Central memory CD8-positive, alpha-beta T cell (primary cell): Measurements from ENCODE around the gene MFSD6.
"Not testable (repeated sequence)": the region's sequence is repeated elsewhere in the genome, so short reads cannot be mapped to it uniquely, and the experiment has no call there.

Experiments
- ATAC-seq: fragments of 150-1000 bp; cut with Tn5 transposase; replicated peaks from 2 replicates; pipeline ENCODE4 v1.10.0; 2022; ENCODE audit warnings: mild to moderate bottlenecking, moderate FRiP score, moderate number of reproducible peaks; ENCODE audit not compliant: poor library complexity, severe bottlenecking; ENCODE audit errors: extremely low read depth
- DNase-seq, 2 donors: peaks; one replicate each; pipeline ENCODE4 v3.0.0; 2021; ENCODE audit warnings: low spot score in 2 of 2
- H3K27ac Mint-ChIP-seq: one replicate; pipeline ENCODE4 v1.8.0; 2022; ENCODE audit warnings: low read depth, mild to moderate bottlenecking, moderate library complexity, mixed read lengths
- H3K27me3 Mint-ChIP-seq: one replicate; pipeline ENCODE4 v1.8.0; 2022; ENCODE audit warnings: mixed read lengths
- H3K36me3 Mint-ChIP-seq: one replicate; pipeline ENCODE4 v1.8.0; 2022; ENCODE audit warnings: mild to moderate bottlenecking, moderate library complexity, mixed read lengths; ENCODE audit not compliant: insufficient read depth
- H3K4me1 Mint-ChIP-seq: one replicate; pipeline ENCODE4 v1.8.0; 2022; ENCODE audit warnings: mixed read lengths
- H3K4me3 Mint-ChIP-seq: one replicate; pipeline ENCODE4 v1.8.0; 2022; ENCODE audit warnings: mild to moderate bottlenecking, moderate library complexity, mixed read lengths
- H3K9me3 Mint-ChIP-seq: one replicate; pipeline ENCODE4 v1.8.0; 2022; ENCODE audit warnings: mixed read lengths

The MFSD6 gene

GRCh38 chr2:190407662-190408537 is at the start of gene MFSD6:
MFSD6 (plus strand) TSS chr2:190408355; CDS start chr2:190436030, 27,675 bp downstream.
- H3K36me3 Mint-ChIP-seq, result peaks cover 26% of the 10 kb centered on the region
- H3K4me1 Mint-ChIP-seq, result peaks cover 32% of the 10 kb centered on the region
- H3K27ac Mint-ChIP-seq, result peak within 1 kb of the TSS; percentile 86
- peak within 1 kb of the TSS; percentile 80 for H3K4me3 Mint-ChIP-seq
- ATAC-seq, result peak; percentile 51
- peak; percentile 71 to 80 for DNase-seq
- H3K27me3 Mint-ChIP-seq, result no peaks in the 10 kb centered on the region
- no peaks in the 10 kb centered on the region for H3K9me3 Mint-ChIP-seq

- not testable (repeated sequence) for H3K36me3 Mint-ChIP-seq, ATAC-seq, H3K9me3 Mint-ChIP-seq, H3K27me3 Mint-ChIP-seq, DNase-seq
- Mint-ChIP-seq H3K4me1 (peaks cover 13% of the 10 kb centered on the region), H3K27ac (peak overlapping the region; percentile 93), H3K4me3 (peak overlapping the region; percentile 87)
Observed at GRCh38 chr2:190358655-190359448, 49.3 kb upstream of the MFSD6 start.

- Mint-ChIP-seq H3K36me3 (no peaks in the 10 kb centered on the region), H3K9me3 (no peaks in the 10 kb centered on the region), H3K4me1 (peaks cover 13% of the 10 kb centered on the region), H3K27ac (peak overlapping the region; percentile 93), H3K4me3 (peak overlapping the region; percentile 87), H3K27me3 (no peaks in the 10 kb centered on the region)
- no peak for DNase-seq
- no peak for ATAC-seq
Observed at GRCh38 chr2:190360561-190360960, 47.6 kb upstream of the MFSD6 start.

GRCh38 chr2:190360965-190361364 is 47.2 kb upstream of the MFSD6 start:
- Mint-ChIP-seq H3K27me3 (no peaks in the 10 kb centered on the region), H3K4me1 (peaks cover 13% of the 10 kb centered on the region), H3K4me3 (peak overlapping the region; percentile 87), H3K36me3 (no peaks in the 10 kb centered on the region), H3K9me3 (no peaks in the 10 kb centered on the region), H3K27ac (peak overlapping the region; percentile 93)
- no peak for DNase-seq
- ATAC-seq, result no peak

GRCh38 chr2:190361572-190361971 is 46.6 kb upstream of the MFSD6 start:
- no peaks in the 10 kb centered on the region for H3K27me3 Mint-ChIP-seq
- H3K4me1 Mint-ChIP-seq, result peaks cover 13% of the 10 kb centered on the region
- no peak for DNase-seq
- H3K4me3 Mint-ChIP-seq, result no peak overlapping the region
- H3K36me3 Mint-ChIP-seq, result no peaks in the 10 kb centered on the region
- H3K27ac Mint-ChIP-seq, result no peak overlapping the region
- no peaks in the 10 kb centered on the region for H3K9me3 Mint-ChIP-seq
- no peak for ATAC-seq

- Mint-ChIP-seq H3K4me1 (peaks cover 13% of the 10 kb centered on the region), H3K27ac (no peak overlapping the region), H3K27me3 (no peaks in the 10 kb centered on the region), H3K4me3 (no peak overlapping the region), H3K36me3 (no peaks in the 10 kb centered on the region), H3K9me3 (no peaks in the 10 kb centered on the region)
- DNase-seq (no peak), ATAC-seq (no peak)
Observed at GRCh38 chr2:190362894-190363293, 45.3 kb upstream of the MFSD6 start.

- Mint-ChIP-seq H3K27ac (no peak overlapping the region), H3K4me1 (no peaks in the 10 kb centered on the region), H3K36me3 (no peaks in the 10 kb centered on the region), H3K9me3 (no peaks in the 10 kb centered on the region), H3K4me3 (no peak overlapping the region), H3K27me3 (no peaks in the 10 kb centered on the region)
- ATAC-seq (no peak), DNase-seq (no peak)
Observed at GRCh38 chr2:190365499-190366204, 42.5 kb upstream of the MFSD6 start.

- no peak for ATAC-seq
- no peak overlapping the region for H3K27ac Mint-ChIP-seq
- H3K36me3 Mint-ChIP-seq, result no peaks in the 10 kb centered on the region
- H3K4me1 Mint-ChIP-seq, result no peaks in the 10 kb centered on the region
- DNase-seq, result no peak
- no peaks in the 10 kb centered on the region for H3K27me3 Mint-ChIP-seq
- no peak overlapping the region for H3K4me3 Mint-ChIP-seq
- no peaks in the 10 kb centered on the region for H3K9me3 Mint-ChIP-seq
Observed at GRCh38 chr2:190366248-190366753, 41.9 kb upstream of the MFSD6 start.

GRCh38 chr2:190367091-190367490 is 41.1 kb upstream of the MFSD6 start:
- Mint-ChIP-seq H3K9me3 (no peaks in the 10 kb centered on the region), H3K4me1 (no peaks in the 10 kb centered on the region), H3K27ac (no peak overlapping the region), H3K4me3 (no peak overlapping the region), H3K27me3 (no peaks in the 10 kb centered on the region), H3K36me3 (no peaks in the 10 kb centered on the region)
- ATAC-seq (no peak), DNase-seq (no peak)

- Mint-ChIP-seq H3K4me1 (no peaks in the 10 kb centered on the region), H3K4me3 (no peak overlapping the region), H3K27ac (no peak overlapping the region), H3K27me3 (no peaks in the 10 kb centered on the region), H3K9me3 (no peaks in the 10 kb centered on the region), H3K36me3 (no peaks in the 10 kb centered on the region)
- ATAC-seq, result no peak
- no peak for DNase-seq
Observed at GRCh38 chr2:190369635-190370034, 38.5 kb upstream of the MFSD6 start.

- DNase-seq, result no peak
- Mint-ChIP-seq H3K9me3 (no peaks in the 10 kb centered on the region), H3K36me3 (no peaks in the 10 kb centered on the region), H3K4me1 (no peaks in the 10 kb centered on the region), H3K4me3 (no peak overlapping the region), H3K27ac (no peak overlapping the region), H3K27me3 (no peaks in the 10 kb centered on the region)
- ATAC-seq, result no peak
Observed at GRCh38 chr2:190376083-190376482, 32.1 kb upstream of the MFSD6 start.

GRCh38 chr2:190376591-190377245 is 31.4 kb upstream of the MFSD6 start:
- DNase-seq (no peak), ATAC-seq (no peak)
- H3K9me3 Mint-ChIP-seq, result no peaks in the 10 kb centered on the region
- no peaks in the 10 kb centered on the region for H3K36me3 Mint-ChIP-seq
- no peak overlapping the region for H3K27ac Mint-ChIP-seq
- no peaks in the 10 kb centered on the region for H3K4me1 Mint-ChIP-seq
- no peak overlapping the region for H3K4me3 Mint-ChIP-seq
- H3K27me3 Mint-ChIP-seq, result no peaks in the 10 kb centered on the region
